NCI-H345 treated with DMSO at 0.1 percent for 48 hours (cell line): ENCODE measurements around the gene R3HCC1L.
"Not testable (repeated sequence)": the region's sequence is repeated elsewhere in the genome, so short reads cannot be mapped to it uniquely, and the experiment has no call there.

Source experiments
- DNase-seq: peaks from one replicate; lab custom pipeline; 2025; ENCODE audit not compliant: unreplicated experiment; lab: John Stamatoyannopoulos, UW

The R3HCC1L gene

DNA sequence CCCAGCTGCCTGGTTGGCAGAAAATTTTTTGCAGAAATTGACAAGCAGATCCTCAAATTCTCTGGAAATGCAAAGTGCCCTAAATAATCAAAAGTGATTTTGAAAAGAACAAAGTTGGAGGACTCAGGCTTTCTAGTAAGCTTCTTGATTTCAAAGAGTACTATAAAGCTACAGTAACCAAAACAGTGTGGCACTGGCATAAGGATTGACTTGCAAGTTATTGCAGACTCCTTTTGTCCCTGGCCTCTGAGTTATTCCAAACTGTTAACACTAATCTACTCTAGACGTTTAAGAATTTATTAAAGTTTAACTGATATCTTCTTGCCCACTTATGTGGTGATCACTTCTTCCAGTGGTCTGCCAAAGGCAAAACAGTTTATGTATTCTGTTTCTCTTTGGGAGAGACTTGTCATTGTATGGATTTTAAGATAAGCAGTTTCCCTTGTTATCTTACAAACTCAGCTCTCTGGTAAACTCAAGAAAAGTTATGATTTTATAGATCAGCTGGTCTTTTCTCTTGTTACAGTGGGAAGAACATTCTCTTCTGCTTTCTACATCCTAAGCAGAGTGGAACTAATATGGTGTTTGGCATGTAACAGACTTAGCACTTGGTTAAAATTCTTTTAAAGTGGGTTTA is 92.2 kb downstream of the R3HCC1L start:
- no peak for DNase-seq

DNA sequence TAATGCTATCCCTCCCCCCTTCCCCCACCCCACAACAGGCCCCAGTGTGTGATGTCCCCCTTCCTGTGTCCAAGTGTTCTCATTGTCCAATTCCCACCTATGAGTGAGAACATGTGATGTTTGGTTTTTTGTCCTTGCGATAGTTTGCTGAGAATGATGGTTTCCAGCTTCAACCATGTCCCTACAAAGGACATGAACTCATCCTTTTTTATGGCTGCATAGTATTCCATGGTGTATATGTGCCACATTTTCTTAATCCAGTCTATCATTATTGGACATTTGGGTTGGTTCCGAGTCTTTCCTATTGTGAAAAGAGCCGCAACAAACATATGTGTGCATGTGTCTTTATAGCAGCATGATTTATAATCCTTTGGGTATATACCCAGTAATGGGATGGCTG is 93.3 kb downstream of the R3HCC1L start:
- not testable (repeated sequence) for DNase-seq

DNA sequence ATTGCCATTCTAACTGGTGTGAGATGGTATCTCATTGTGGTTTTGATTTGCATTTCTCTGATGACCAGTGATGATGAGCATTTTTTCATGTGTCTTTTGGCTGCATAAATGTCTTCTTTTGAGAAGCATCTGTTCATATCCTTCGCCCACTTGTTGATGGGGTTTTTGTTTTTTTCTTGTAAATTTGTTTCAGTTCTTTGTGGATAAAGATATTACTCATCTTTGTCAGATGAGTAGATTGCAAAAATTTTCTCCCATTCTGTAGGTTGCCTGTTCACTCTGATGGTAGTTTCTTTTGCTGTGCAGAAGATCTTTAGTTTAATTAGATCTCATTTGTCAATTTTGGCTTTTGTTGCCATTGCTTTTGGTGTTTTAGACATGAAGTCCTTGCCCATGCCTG is 93.8 kb downstream of the R3HCC1L start:
- DNase-seq, result not testable (repeated sequence)

DNA sequence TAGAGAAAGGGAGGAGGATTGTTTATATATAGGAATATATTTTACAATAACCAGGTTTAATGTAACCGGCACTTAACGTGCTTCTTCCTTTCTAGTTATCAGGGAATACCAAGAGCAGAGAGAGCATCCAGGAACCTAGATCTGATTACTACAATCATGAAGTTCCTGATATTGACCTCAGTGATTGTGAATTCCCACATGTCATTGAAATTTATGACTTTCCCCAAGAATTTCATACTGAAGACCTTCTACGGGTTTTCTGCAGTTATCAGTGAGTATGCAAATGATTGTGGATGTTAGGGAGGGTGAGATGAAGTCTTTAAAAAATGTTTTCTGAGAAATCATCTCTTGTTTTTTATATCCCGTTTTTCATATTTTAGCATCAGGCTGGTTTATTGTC is 97.0 kb downstream of the R3HCC1L start:
- no peak for DNase-seq

- DNase-seq, result no peak
These were observed 101.4 kb downstream of the R3HCC1L start for GRCh38 chr10:98235846-98236245.

GRCh38 chr10:98236862-98237261 is 102.4 kb downstream of the R3HCC1L start:
- no peak for DNase-seq

DNA sequence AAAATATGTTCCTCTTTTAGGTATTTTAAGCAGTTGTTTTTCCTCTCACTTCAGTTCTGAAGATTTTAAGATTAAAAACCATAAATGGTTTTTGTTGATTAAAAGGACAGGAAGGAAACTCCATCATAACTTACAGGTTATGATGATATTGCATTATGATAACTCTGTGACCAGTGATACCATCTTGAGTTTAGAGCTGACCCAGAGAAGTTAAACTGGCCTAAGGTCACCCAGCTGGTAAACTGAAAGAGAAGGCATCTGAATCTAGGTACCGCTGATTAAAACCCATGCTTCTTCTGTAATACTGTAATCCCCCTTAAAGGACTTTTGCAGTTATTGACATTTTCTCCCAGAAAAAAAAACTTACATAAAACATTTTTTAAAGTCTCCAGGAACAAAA is 103.9 kb downstream of the R3HCC1L start:
- no peak for DNase-seq

GRCh38 chr10:98240524-98240923 is 106.1 kb downstream of the R3HCC1L start:
- DNase-seq, result no peak

GRCh38 chr10:98242823-98243222 is 108.4 kb downstream of the R3HCC1L start:
- DNase-seq, result no peak

GRCh38 chr10:98244141-98244540 is 109.7 kb downstream of the R3HCC1L start:
- DNase-seq, result no peak

GRCh38 chr10:98244586-98244985 is 110.1 kb downstream of the R3HCC1L start:
- DNase-seq, result no peak

GRCh38 chr10:98246911-98247805 is 112.7 kb downstream of the R3HCC1L start:
- no peak for DNase-seq

DNA sequence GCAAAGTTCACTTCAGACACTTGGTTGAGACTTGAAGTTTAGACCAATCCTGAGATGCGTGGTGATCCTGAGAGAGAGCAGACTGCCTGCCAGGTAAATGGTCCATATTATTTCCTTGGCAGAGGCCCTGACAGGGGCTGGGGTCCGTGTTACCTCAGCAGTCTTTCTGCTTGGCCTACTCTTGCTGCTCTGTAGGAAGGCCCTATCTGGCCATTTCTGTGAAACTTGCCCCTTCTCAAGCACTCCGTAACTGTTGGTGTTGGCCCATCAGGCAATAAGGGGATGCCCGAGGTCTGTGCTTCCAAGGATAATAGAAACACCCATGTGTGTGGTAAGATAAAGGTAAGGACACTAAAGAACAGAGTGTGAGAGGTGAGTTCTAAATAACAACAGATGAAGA is 113.6 kb downstream of the R3HCC1L start:
- no peak for DNase-seq

DNA sequence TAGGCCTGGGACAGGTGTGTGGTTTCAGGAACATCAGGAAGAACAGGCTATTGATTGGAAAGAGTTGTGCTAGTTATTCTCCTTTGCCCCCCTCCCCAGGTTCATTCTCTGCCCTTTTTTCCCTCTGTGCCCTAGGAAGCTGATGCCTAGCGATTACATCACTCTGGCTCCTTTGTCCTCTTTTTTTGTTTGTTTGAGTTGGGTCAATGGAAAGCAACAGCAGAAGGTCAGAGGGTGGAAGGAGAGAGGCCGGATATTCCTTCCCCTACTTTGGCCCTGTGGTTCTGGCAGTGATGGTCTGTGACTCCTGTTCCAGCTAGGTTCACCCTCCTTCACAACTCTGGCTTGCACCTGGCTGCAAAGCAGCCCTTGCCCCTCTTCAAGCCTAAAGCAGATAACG is 114.7 kb downstream of the R3HCC1L start:
- no peak for DNase-seq

- no peak for DNase-seq
These were observed 116.9 kb downstream of the R3HCC1L start for GRCh38 chr10:98251399-98251798.

DNA sequence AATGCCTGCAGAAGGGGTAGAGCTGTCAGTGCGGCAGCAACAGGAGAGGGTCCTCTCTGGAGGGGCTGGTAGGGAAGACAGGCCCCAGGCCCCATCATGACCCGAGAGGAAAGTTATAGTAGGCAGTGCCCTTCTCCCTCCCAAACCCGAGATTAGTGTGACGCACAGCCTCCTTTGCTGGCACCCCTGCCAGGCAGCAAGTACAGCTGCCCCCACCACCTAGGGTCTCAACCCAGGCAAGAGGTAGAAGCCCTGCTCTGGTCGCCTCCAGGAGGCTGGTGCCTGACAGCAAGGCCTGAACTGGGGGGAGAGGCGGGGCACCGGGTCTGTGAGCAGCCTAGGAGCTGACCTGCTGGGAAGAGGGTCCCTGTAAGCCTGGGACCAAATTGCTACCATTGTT is 118.0 kb downstream of the R3HCC1L start:
- no peak for DNase-seq

DNA sequence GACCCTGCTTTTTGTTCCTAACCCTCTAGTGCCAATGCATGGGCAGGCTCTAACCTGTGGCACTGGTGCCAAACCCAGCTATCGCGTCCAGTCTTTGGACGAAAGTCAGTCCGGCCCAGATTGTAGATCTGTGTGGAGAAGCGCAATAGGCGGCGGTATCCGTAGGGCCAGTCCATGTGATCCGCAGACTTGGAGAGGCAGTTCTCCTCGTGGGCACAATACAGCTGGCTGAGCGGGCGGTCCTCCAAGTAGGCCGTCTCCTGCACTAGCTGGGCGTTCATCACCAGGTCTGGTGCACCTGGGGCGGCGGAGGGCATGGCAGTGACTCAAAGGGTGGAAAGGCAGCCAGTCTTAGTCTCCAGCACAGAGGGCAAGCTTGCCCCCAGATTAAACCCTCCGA is 119.0 kb downstream of the R3HCC1L start:
- no peak for DNase-seq

- DNase-seq, result no peak
These were observed 119.9 kb downstream of the R3HCC1L start for GRCh38 chr10:98254234-98254974.

DNA sequence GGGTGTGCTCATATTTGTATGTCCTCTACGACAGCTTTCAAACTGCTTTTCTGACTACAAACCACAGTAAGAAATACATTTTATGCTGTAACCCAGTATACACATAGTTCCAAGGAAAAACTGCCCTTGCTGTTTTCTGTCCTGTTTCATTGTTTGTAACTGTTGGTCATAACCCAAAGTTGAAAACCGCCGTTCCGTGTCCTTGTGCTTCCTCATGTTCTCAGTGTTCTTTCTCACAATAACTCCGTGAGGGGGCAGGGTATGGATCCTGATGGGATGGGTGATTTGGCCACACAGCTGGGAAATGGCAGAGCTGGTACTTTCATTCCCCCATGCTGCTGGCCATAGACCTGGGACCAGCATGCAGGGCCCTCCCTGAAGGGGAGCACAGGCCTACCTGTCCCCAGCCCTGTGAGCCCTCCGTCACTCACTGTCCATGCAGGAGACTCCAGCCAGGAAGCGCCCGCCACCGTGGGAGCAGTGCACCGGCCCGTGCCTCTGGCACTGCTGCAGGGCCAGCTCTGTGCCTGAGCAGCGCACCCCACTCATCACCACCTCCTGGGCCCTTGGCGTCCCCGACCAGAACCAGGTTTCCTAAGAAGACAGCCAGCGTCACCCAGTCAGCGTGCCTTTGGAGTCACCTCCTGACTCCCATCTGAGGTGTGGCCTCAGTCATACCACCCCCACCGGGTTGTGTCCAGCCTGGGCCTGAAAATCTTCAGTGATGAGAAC is 120.9 kb downstream of the R3HCC1L start:
- DNase-seq, result no peak

DNA sequence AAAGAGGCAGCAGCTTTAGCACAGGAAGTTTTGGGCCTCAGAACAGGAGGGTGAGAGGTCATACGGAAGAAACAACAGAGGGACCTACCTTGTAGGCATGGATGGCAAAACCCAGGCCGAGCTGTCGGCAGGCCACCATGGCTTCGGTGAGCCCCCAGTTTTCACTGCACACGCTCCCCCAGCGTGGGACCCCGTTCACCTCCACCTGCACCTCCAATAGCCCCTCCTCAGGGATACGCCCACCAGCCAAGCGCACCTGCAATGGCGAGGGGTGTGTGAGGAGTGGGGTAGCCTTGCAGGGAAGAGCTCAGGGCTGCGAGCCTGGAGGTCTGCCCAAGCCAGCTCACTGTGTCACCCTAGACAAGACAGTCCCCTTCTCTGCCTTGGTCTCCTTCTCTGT is 122.2 kb downstream of the R3HCC1L start:
- no peak for DNase-seq

GRCh38 chr10:98257198-98257597 is 122.7 kb downstream of the R3HCC1L start:
- no peak for DNase-seq
